Iris pigment epithelial cell (primary cell): Measurements from ENCODE around the gene RNF217.

Experiments
- DNase-seq: peaks from one replicate; pipeline ENCODE4 v3.0.0-alpha.2; 2011; ENCODE audit warnings: low read depth

RNF217 gene

DNA sequence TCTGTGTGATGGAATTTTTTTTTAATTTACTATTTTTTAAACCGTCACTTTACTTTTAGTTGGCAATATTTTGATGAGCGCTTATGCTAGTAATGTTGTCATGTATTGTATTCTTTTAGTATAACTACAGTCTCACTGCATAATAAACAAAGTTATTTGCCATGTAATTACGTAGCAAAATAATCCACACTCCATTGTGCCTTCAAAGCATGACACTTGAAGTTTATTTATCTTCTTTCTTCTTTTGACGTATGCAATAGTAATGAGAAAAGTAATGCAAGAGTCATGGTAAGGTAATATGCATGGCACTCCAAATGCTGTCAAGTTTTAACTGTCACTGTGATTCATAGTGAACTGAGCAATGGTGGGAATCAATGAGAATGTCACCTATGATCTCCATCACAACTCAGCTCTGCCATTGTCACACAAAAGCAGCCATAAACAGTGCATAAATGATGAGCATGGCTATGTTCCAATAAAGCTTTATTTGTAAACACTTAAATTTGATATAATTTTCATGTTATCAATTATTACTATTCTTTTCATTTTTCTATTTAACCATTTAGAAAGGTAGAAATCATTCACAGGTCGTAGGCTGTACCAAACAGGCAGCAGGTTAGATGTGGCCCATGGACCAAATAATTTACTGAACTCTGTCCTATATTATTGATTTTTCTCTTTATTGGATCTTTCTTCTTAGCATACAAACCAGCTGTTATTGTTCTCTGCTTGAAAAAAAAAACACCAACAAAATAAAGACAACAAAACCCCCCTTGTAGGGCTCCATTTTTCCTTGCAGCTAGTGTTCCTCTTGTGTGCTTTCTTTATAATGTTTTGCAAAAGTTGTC lies 27.1 kb downstream of the RNF217 start:
- DNase-seq: no peak

DNA sequence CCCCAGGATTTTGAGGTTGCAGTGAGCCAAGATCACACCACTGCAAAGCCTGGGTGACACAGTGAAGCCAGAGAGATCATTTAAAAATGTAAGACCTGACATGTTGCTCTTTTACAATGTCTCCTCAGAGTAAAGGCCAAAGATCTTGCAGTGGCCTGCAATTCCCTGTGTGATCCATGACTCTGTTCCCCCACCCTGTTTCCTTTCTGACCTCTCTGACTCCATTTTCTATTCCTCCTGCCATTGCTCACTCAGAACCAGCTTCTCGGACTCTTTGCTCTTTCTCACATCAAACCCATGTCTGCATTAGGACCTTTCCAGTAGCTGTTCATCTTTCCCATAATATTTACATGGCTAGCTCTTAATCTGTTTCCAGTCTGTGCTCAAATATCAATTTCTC lies 28.8 kb downstream of the RNF217 start:
- DNase-seq: no peak

- no peak for DNase-seq
Measured at GRCh38 chr6:124991764-124992295, 29.6 kb downstream of the RNF217 start.

GRCh38 chr6:124993327-124993726 lies 31.1 kb downstream of the RNF217 start:
- DNase-seq: no peak

- DNase-seq: no peak
Measured at GRCh38 chr6:124994648-124995047, 32.4 kb downstream of the RNF217 start.

- no peak for DNase-seq
Measured at GRCh38 chr6:124995131-124995530, 32.9 kb downstream of the RNF217 start.

- DNase-seq: no peak
Measured at GRCh38 chr6:124995645-124996325, 33.5 kb downstream of the RNF217 start.

DNA sequence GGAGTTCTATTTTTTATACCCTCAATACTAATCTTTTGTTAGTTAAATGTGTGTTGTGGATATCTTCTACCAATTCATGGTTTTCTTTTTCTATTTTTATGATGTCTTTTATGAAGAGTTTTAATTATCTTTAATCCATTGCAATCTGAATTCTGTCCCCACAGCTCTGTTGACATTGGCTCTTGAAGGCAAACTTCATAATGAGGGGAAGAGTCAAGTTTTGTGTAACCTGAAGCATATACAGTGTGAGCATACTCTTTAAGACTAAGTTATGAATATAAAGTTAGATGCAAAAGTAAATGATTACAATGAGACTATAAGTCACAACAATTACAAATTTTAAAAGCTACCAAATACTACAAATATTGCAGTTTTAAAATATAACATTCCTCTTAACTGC lies 34.2 kb downstream of the RNF217 start:
- DNase-seq: no peak

- no peak for DNase-seq
Measured at GRCh38 chr6:124997196-124997875, 35.1 kb downstream of the RNF217 start.

DNA sequence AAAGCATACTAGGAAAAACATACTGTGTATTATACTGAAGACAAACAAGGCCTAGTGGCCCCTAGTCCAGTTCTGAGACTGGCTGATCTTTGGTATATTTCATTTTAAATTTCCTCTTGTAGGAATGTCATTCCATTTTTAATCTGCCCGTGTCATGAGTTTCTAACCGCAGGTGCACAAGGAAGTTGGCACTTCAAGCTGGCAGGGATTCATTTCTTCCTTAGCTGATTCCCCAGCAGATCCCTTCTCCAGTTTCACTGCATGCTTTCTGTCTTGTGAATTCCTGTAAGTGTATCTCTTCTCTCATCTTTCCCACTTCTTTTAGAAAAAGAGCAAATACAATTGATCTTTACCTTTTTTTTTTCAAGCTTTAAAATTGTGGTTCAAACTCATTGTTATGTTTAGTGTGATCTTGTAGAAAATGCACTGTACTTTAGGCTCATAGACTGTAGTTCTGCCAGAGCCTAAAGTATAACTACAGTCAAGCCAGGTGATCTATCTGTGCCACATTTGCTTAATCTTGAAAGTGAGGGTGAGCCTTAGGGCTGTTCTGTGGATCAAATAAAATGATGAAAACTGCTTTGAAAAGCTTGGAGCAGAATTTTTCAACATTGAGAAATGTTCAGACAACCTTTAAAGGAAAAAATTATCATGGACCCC lies 37.0 kb downstream of the RNF217 start:
- no peak for DNase-seq

GRCh38 chr6:125001684-125002405 lies 39.6 kb downstream of the RNF217 start:
- peak; percentile 69 for DNase-seq

- no peak for DNase-seq
Measured at GRCh38 chr6:125002406-125002741, 40.1 kb downstream of the RNF217 start.

DNA sequence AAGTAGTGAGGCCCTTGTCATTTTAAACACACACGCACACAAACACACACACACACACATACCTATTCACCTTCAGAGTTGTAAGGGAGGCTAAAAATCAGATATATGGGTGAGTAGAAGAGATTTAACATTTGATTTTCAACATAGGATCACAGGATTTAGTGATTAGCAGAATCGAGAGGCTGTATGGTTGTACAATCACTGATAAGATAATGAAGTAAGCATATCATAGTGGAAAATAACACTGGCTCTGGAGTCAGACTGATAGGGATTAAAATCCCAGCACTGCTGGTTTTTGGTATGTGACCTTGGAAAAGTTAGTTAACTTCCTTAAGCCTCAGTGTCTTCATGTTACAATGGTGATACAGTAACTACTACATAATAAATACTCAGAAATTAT lies 40.8 kb downstream of the RNF217 start:
- no peak for DNase-seq

DNA sequence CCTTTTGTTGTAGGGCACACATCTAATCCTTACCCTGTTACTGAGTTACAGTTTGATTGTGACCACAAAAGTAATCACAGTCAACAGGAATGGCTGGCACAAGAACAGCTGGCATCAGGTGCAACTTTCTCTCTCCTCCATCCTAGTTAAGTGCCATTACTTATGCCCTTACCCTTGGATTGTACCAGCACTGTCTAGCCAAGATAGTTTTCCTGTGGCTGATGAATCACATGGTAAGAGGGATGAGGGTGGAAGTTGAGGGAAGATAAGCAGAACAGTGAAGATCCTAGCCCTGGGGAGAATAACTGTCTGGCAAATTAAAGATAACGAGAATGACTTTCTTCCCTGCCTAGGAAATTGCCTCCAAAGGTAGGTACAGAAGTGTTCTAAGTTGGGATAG lies 42.0 kb downstream of the RNF217 start:
- no peak for DNase-seq

DNA sequence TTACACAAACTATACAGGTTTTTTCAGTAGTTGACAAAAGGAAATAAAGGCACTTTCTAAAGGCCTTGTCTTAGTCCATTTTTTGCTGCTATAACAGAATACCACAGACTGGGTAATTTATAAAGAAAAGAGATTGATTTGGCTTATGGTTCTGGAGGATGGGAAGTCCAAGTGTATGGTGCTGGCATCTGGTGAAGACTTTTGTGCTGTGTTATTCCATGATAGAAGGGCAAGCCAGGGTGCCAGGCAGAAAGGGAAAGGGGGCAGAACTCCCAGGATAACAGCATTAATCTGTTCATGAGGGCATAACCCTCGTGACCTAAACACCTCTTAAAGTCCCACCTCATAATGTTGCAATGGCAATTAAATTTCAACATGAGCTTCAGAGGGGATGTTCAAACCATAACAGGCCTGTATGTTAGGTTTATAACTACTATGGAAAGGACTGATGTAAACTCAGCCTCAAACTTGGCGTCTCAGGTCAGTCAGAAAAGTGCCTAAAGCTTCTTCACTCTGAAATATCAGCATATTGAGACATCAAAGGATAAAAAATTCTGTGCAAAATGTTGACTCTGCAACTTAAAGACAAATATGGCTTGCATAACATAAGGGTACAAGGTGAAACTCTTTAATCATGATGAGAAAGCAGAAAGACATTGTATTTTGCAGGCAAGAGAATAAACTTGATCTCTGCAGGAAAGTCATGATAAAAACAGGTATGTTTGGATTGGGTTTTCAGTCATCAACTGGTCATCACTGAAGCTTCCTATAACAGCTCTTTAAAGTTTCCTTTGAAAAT lies 42.8 kb downstream of the RNF217 start:
- no peak for DNase-seq

GRCh38 chr6:125008261-125008703 lies 46.0 kb downstream of the RNF217 start:
- DNase-seq: no peak

GRCh38 chr6:125008957-125009356 lies 46.7 kb downstream of the RNF217 start:
- no peak for DNase-seq

- peak; percentile 74 for DNase-seq
Measured at GRCh38 chr6:125009578-125009977, 47.3 kb downstream of the RNF217 start.

- DNase-seq: peak; percentile 82
Measured at GRCh38 chr6:125013938-125014660, 51.9 kb downstream of the RNF217 start.

GRCh38 chr6:125014661-125014957 lies 52.4 kb downstream of the RNF217 start:
- no peak for DNase-seq
